ENCODE data around the gene KLHL25. TPM values are rescaled to one million over a fixed set of nuclear protein-coding genes. Genes with fewer than 3 reads are reported as not detected.

KLHL25 gene
- total and polyA plus RNA-seq, 2 of the 8 experiments (the other 6 are each of a cell fraction or from before 2014, with no cell fraction given): 16.5 to 22.0 TPM

DNA sequence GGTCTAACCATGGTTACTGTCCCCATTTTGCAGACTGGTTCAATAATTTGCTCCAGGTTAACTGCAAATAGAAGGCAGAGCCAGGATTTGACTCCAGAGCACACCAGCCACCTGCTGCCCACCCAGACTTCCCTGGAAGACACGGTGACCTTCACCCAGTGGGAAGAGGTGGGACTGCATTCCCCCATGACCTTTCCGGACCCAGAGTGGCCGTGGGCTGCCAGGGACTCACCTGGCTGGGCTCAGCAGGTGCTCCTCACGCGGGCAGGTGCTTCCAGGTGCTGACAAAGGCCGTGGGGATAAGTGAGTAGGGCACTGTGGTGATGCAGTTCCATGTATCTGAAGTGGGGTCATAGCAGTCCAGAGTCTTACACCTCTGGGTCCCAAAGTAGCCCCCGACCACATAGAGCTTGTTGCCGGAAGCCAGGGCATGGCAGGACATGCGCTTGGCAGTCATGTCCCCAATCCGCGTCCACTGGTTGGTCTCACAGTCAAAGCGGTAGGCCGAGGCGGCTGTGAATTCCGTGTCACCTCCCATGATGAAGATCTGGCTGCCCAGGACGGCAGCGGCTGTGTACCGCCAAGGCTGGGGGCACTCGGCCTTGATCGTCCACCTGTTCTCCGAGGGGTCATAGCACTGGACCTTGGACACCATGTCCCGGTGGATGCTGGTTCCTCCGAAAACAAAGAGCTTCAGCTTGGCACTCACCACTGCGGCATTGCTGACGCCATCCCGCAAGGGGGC lies 26.8 kb downstream of the KLHL25 start (continued):
- TF ChIP-seq, protein P1, sequence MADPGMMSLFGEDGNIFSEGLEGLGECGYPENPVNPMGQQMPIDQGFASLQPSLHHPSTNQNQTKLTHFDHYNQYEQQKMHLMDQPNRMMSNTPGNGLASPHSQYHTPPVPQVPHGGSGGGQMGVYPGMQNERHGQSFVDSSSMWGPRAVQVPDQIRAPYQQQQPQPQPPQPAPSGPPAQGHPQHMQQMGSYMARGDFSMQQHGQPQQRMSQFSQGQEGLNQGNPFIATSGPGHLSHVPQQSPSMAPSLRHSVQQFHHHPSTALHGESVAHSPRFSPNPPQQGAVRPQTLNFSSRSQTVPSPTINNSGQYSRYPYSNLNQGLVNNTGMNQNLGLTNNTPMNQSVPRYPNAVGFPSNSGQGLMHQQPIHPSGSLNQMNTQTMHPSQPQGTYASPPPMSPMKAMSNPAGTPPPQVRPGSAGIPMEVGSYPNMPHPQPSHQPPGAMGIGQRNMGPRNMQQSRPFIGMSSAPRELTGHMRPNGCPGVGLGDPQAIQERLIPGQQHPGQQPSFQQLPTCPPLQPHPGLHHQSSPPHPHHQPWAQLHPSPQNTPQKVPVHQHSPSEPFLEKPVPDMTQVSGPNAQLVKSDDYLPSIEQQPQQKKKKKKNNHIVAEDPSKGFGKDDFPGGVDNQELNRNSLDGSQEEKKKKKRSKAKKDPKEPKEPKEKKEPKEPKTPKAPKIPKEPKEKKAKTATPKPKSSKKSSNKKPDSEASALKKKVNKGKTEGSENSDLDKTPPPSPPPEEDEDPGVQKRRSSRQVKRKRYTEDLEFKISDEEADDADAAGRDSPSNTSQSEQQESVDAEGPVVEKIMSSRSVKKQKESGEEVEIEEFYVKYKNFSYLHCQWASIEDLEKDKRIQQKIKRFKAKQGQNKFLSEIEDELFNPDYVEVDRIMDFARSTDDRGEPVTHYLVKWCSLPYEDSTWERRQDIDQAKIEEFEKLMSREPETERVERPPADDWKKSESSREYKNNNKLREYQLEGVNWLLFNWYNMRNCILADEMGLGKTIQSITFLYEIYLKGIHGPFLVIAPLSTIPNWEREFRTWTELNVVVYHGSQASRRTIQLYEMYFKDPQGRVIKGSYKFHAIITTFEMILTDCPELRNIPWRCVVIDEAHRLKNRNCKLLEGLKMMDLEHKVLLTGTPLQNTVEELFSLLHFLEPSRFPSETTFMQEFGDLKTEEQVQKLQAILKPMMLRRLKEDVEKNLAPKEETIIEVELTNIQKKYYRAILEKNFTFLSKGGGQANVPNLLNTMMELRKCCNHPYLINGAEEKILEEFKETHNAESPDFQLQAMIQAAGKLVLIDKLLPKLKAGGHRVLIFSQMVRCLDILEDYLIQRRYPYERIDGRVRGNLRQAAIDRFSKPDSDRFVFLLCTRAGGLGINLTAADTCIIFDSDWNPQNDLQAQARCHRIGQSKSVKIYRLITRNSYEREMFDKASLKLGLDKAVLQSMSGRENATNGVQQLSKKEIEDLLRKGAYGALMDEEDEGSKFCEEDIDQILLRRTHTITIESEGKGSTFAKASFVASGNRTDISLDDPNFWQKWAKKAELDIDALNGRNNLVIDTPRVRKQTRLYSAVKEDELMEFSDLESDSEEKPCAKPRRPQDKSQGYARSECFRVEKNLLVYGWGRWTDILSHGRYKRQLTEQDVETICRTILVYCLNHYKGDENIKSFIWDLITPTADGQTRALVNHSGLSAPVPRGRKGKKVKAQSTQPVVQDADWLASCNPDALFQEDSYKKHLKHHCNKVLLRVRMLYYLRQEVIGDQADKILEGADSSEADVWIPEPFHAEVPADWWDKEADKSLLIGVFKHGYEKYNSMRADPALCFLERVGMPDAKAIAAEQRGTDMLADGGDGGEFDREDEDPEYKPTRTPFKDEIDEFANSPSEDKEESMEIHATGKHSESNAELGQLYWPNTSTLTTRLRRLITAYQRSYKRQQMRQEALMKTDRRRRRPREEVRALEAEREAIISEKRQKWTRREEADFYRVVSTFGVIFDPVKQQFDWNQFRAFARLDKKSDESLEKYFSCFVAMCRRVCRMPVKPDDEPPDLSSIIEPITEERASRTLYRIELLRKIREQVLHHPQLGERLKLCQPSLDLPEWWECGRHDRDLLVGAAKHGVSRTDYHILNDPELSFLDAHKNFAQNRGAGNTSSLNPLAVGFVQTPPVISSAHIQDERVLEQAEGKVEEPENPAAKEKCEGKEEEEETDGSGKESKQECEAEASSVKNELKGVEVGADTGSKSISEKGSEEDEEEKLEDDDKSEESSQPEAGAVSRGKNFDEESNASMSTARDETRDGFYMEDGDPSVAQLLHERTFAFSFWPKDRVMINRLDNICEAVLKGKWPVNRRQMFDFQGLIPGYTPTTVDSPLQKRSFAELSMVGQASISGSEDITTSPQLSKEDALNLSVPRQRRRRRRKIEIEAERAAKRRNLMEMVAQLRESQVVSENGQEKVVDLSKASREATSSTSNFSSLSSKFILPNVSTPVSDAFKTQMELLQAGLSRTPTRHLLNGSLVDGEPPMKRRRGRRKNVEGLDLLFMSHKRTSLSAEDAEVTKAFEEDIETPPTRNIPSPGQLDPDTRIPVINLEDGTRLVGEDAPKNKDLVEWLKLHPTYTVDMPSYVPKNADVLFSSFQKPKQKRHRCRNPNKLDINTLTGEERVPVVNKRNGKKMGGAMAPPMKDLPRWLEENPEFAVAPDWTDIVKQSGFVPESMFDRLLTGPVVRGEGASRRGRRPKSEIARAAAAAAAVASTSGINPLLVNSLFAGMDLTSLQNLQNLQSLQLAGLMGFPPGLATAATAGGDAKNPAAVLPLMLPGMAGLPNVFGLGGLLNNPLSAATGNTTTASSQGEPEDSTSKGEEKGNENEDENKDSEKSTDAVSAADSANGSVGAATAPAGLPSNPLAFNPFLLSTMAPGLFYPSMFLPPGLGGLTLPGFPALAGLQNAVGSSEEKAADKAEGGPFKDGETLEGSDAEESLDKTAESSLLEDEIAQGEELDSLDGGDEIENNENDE (IDR thresholded peaks at IDR 0.05; ENCODE audit: insufficient replicate concordance, low read length): no peak
- TF ChIP-seq SUZ12 (IDR thresholded peaks at IDR 0.05; ENCODE audit: low read length) (no peak), HDAC6 (IDR thresholded peaks at IDR 0.05; ENCODE audit: low read depth, low read length) (no peak), SIN3A (conservative IDR thresholded peaks at IDR 0.05 in 1 of 2, IDR thresholded peaks at IDR 0.05 in 1 of 2; ENCODE audit: low read depth in 1 of 2, low read length in 2 of 2) (no peak), TEAD4 (IDR thresholded peaks at IDR 0.05; ENCODE audit: low read depth, low read length) (no peak), TCF12 (IDR thresholded peaks at IDR 0.05; ENCODE audit: low read depth, low read length) (no peak), POLR2A (IDR thresholded peaks at IDR 0.05; ENCODE audit: control extremely low read depth in 1 of 2, low read depth in 2 of 2, low read length in 2 of 2) (no peak), GABPA (IDR thresholded peaks at IDR 0.05; ENCODE audit: borderline replicate concordance, insufficient read depth, low read length) (no peak), ASH2L (IDR thresholded peaks at IDR 0.05; ENCODE audit: low read length) (no peak), KDM4A (IDR thresholded peaks at IDR 0.05; ENCODE audit: low read depth, low read length, severe bottlenecking) (no peak), SRF (IDR thresholded peaks at IDR 0.05; ENCODE audit: low read depth, low read length) (no peak)
